Stimulated activated CD4-positive, alpha-beta T cell treated with anti-CD3 and anti-CD28 coated beads, Interleukin-1b, Interleukin-23, amount 100 ng/mL, for 4 hours (primary cell): ENCODE measurements around the gene EBF4.

Experiments
- DNase-seq, 2 donors: peaks; one replicate each; pipeline ENCODE4 v3.0.0-alpha.2; 2020; ENCODE audit warnings: low read depth in 2 of 2

The EBF4 gene

GRCh38 chr20:2692036-2692885 lies at the start of gene EBF4:
EBF4 (plus strand) TSS chr20:2692780; CDS start chr20:2693646, 866 bp downstream.
- DNase-seq: peak in 1 of 2 donors; percentile 21

- no peak for DNase-seq
These were observed 48.9 kb upstream of the EBF4 start for GRCh38 chr20:2643708-2644107.

- peak; percentile 94 to 95 for DNase-seq
These were observed 40.5 kb upstream of the EBF4 start, which contains the start of gene NOP56 for GRCh38 chr20:2651772-2652723. NOP56 (plus strand) TSS chr20:2652632; CDS start chr20:2652661, 29 bp downstream.

- DNase-seq: peak; percentile 16 to 55
These were observed 39.6 kb upstream of the EBF4 start for GRCh38 chr20:2652724-2653555.

- no peak for DNase-seq
These were observed 38.8 kb upstream of the EBF4 start for GRCh38 chr20:2653556-2654383.

- DNase-seq: no peak
These were observed 38.2 kb upstream of the EBF4 start for GRCh38 chr20:2654384-2654822.

- DNase-seq: no peak
These were observed 37.7 kb upstream of the EBF4 start for GRCh38 chr20:2654831-2655230.

GRCh38 chr20:2655331-2656116 lies 37.1 kb upstream of the EBF4 start:
- DNase-seq: no peak

- DNase-seq: no peak
These were observed 36.0 kb upstream of the EBF4 start for GRCh38 chr20:2656471-2657117.

- no peak for DNase-seq
These were observed 35.3 kb upstream of the EBF4 start for GRCh38 chr20:2657241-2657640.

GRCh38 chr20:2657674-2658073 lies 34.9 kb upstream of the EBF4 start:
- no peak for DNase-seq

GRCh38 chr20:2658414-2659354 lies 33.9 kb upstream of the EBF4 start:
- no peak for DNase-seq

- no peak for DNase-seq
These were observed 33.0 kb upstream of the EBF4 start for GRCh38 chr20:2659547-2659946.

- DNase-seq: no peak
These were observed 29.2 kb upstream of the EBF4 start for GRCh38 chr20:2663364-2663886.

- DNase-seq: peak; percentile 80 to 83
These were observed 28.5 kb upstream of the EBF4 start, which contains the start of gene IDH3B for GRCh38 chr20:2663887-2664719. IDH3B (minus strand) TSS chr20:2664216; CDS start chr20:2664188, 28 bp downstream.

- no peak for DNase-seq
These were observed 20.6 kb upstream of the EBF4 start for GRCh38 chr20:2671977-2672376.

GRCh38 chr20:2672446-2672845 lies 20.1 kb upstream of the EBF4 start:
- no peak for DNase-seq
